ENCODE measurements around the gene FIBCD1.

The FIBCD1 gene

GRCh38 chr9:130892477-130893304 lies 46.4 kb downstream of the FIBCD1 start:
- TF ChIP-seq CTCF (IDR thresholded peaks at IDR 0.05; ENCODE audit: low read depth, low read length): no peak
- no peak for DNase-seq (ENCODE audit: extremely low read depth, low read depth)

GRCh38 chr9:130891688-130892476 lies 47.2 kb downstream of the FIBCD1 start:
- no peak for DNase-seq (ENCODE audit: extremely low read depth, low read depth)
- TF ChIP-seq CTCF (IDR thresholded peaks at IDR 0.05; ENCODE audit: low read depth, low read length): no peak

GRCh38 chr9:130890870-130891687 lies 48.0 kb downstream of the FIBCD1 start:
- no peak for TF ChIP-seq CTCF (IDR thresholded peaks at IDR 0.05; ENCODE audit: low read depth, low read length)
- no peak for DNase-seq (ENCODE audit: extremely low read depth, low read depth)

GRCh38 chr9:130890124-130890523 lies 48.9 kb downstream of the FIBCD1 start:
- no peak for TF ChIP-seq CTCF (IDR thresholded peaks at IDR 0.05; ENCODE audit: low read depth, low read length)
- DNase-seq (ENCODE audit: extremely low read depth, low read depth): no peak

- no peak for TF ChIP-seq CTCF (IDR thresholded peaks at IDR 0.05; ENCODE audit: low read depth, low read length)
- no peak for DNase-seq (ENCODE audit: extremely low read depth, low read depth)
Measured at GRCh38 chr9:130888146-130888885, 50.7 kb downstream of the FIBCD1 start.

- no peak for DNase-seq (ENCODE audit: extremely low read depth, low read depth)
- no peak for TF ChIP-seq CTCF (IDR thresholded peaks at IDR 0.05; ENCODE audit: low read depth, low read length)
Measured at GRCh38 chr9:130887494-130888144, 51.4 kb downstream of the FIBCD1 start.
